ENCODE measurements around the gene CDH23. TPM values are rescaled to one million over a fixed set of nuclear protein-coding genes. Genes with fewer than 3 reads are reported as not detected.

The CDH23 gene
- polyA plus RNA-seq, 1 experiment, result 0.01 TPM

GRCh38 chr10:71842422-71842821 is 445.7 kb downstream of the CDH23 start:
- H3K27ac ChIP-seq (ENCODE audit: low read depth, low read length), result no peak overlapping the region
- H3K9me3 ChIP-seq (ENCODE audit: control insufficient read depth, insufficient read depth, low read length), result no peaks in the 10 kb centered on the region
- no peak for TF ChIP-seq CTCF (IDR thresholded peaks at IDR 0.05; ENCODE audit: low read depth, low read length)
- CTCF ChIA-PET, result interaction anchor here (1.1 to 1.2 kb wide), 2 partner anchors 17 to 54 kb away, joined by 3 to 4 read pairs; no protein-coding TSS in a partner anchor
- DNase-seq (ENCODE audit: low read depth, low spot score), result no peak
- POLR2A ChIA-PET, result interaction anchor here (0.8 kb wide), 1 partner anchor 9 kb away, joined by 3 read pairs; the partner anchor contains the start of gene PSAP
- no peak overlapping the region for H3K4me3 ChIP-seq (ENCODE audit: low read depth, low read length)
- H3K27me3 ChIP-seq (ENCODE audit: control insufficient read depth, insufficient read depth, low read length), result no peaks in the 10 kb centered on the region

GRCh38 chr10:71842856-71843686 is 446.4 kb downstream of the CDH23 start:
- Histone ChIP-seq H3K27me3 (ENCODE audit: control insufficient read depth, insufficient read depth, low read length) (no peaks in the 10 kb centered on the region), H3K27ac (ENCODE audit: low read depth, low read length) (no peak overlapping the region), H3K4me3 (ENCODE audit: low read depth, low read length) (no peak overlapping the region), H3K9me3 (ENCODE audit: control insufficient read depth, insufficient read depth, low read length) (no peaks in the 10 kb centered on the region)
- ChIA-PET POLR2A (interaction anchor here (0.8 kb wide), 1 partner anchor 8 kb away, joined by 3 read pairs; the partner anchor contains the start of gene PSAP), CTCF (interaction anchor here (1.1 to 1.2 kb wide), 2 partner anchors 16 to 53 kb away, joined by 3 to 4 read pairs; no protein-coding TSS in a partner anchor)
- DNase-seq (ENCODE audit: low read depth, low spot score), result no peak
- TF ChIP-seq CTCF (IDR thresholded peaks at IDR 0.05; ENCODE audit: low read depth, low read length), result no peak

GRCh38 chr10:71844084-71844483 is 447.4 kb downstream of the CDH23 start:
- ChIA-PET CTCF (no interaction called here), POLR2A (no interaction called here)
- no peak overlapping the region for H3K27ac ChIP-seq (ENCODE audit: low read depth, low read length)
- no peaks in the 10 kb centered on the region for H3K9me3 ChIP-seq (ENCODE audit: control insufficient read depth, insufficient read depth, low read length)
- H3K27me3 ChIP-seq (ENCODE audit: control insufficient read depth, insufficient read depth, low read length), result no peaks in the 10 kb centered on the region
- TF ChIP-seq CTCF (IDR thresholded peaks at IDR 0.05; ENCODE audit: low read depth, low read length), result no peak
- no peak overlapping the region for H3K4me3 ChIP-seq (ENCODE audit: low read depth, low read length)
- DNase-seq (ENCODE audit: low read depth, low spot score), result no peak

GRCh38 chr10:71844695-71845094 is 448.0 kb downstream of the CDH23 start:
- H3K4me3 ChIP-seq (ENCODE audit: low read depth, low read length), result no peak overlapping the region
- DNase-seq (ENCODE audit: low read depth, low spot score), result no peak
- CTCF ChIA-PET, result interaction anchor here (0.6 to 1.1 kb wide), 3 partner anchors 52 to 225 kb away, joined by 3 to 6 read pairs (median 5); no protein-coding TSS in a partner anchor

More at GRCh38 chr10:71844695-71845094, 448.0 kb downstream of the CDH23 start:
- Histone ChIP-seq H3K27ac (ENCODE audit: low read depth, low read length) (no peak overlapping the region), H3K9me3 (ENCODE audit: control insufficient read depth, insufficient read depth, low read length) (no peaks in the 10 kb centered on the region), H3K27me3 (ENCODE audit: control insufficient read depth, insufficient read depth, low read length) (no peaks in the 10 kb centered on the region)
- POLR2A ChIA-PET, result no interaction called here
- TF ChIP-seq CTCF (IDR thresholded peaks at IDR 0.05; ENCODE audit: low read depth, low read length), result no peak
